Esophagus muscularis mucosa (tissue), 4 donors: ENCODE results near the gene C5orf22. TPM values are rescaled to one million over a fixed set of nuclear protein-coding genes. Genes with fewer than 3 reads are reported as not detected.
"Not testable (repeated sequence)": the region's sequence is repeated elsewhere in the genome, so short reads cannot be mapped to it uniquely, and the experiment has no call there.

Experiments used
- DNase-seq: peaks from one replicate; pipeline ENCODE4 v3.0.0-alpha.2; 2017; ENCODE audit errors: extremely low spot score
- H3K27ac ChIP-seq, 4 donors: fragments of 200-600 bp; sonication (generic); replicated peaks in 1 of 4; 1 replicate in 3 of 4; 2 replicates in 1 of 4; pipeline ENCODE4 v1.5.1; 2016 to 2019; ENCODE audit warnings: mild to moderate bottlenecking in 1 of 4
- H3K27me3 ChIP-seq, 4 donors: fragments of 200-600 bp; sonication (generic); one replicate each; pipeline versions ENCODE4 v1.5.1 to v1.6.0; 2016 to 2019
- H3K36me3 ChIP-seq, 4 donors: fragments of 200-600 bp; sonication (generic); one replicate each; pipeline ENCODE4 v1.5.1; 2016 to 2019
- H3K4me1 ChIP-seq, 4 donors: fragments of 200-600 bp; sonication (generic); one replicate each; pipeline ENCODE4 v1.5.1; 2016 to 2019
- H3K4me3 ChIP-seq, 4 donors: fragments of 200-600 bp; sonication (generic); 1 replicate in 2 of 4; 2 replicates in 2 of 4; pipeline ENCODE4 v1.5.1; 2016 to 2019; ENCODE audit warnings: mild to moderate bottlenecking in 4 of 4, moderate library complexity in 1 of 4
- H3K9me3 ChIP-seq, 4 donors: fragments of 200-600 bp; sonication (generic); 1 replicate in 3 of 4; 2 replicates in 1 of 4; pipeline ENCODE4 v1.5.1; 2016 to 2019
- CTCF ChIP-seq, 3 experiments: fragments of 200-600 bp in 2 of 3; fragments of 450-650 bp in 1 of 3; sonication (generic) in 2 of 3; IDR thresholded peaks; one replicate each; pipeline ENCODE4 v1.5.1; 2017 to 2019; ENCODE audit warnings: antibody characterized with exemption in 3 of 3, mild to moderate bottlenecking in 2 of 3, moderate library complexity in 1 of 3
- EP300 ChIP-seq: sonication (generic); formaldehyde crosslinking; IDR thresholded peaks from one replicate; pipeline ENCODE4 v1.6.1; 2017; ENCODE audit warnings: antibody characterized with exemption
- POLR2A ChIP-seq: fragments of 450-650 bp; IDR thresholded peaks from one replicate; pipeline ENCODE4 v1.6.1; 2017; ENCODE audit warnings: antibody characterized with exemption, moderate library complexity, mild to moderate bottlenecking, low read depth
- POLR2AphosphoS5 ChIP-seq, 2 donors: sonication (generic); formaldehyde crosslinking; IDR thresholded peaks; one replicate each; pipeline ENCODE4 v1.6.1; 2017; ENCODE audit warnings: antibody characterized with exemption in 2 of 2
- WGBS: methylation state at CpG from one replicate; pipeline ENCODE4 v1.1.5; 2018; 5-methylcytosine and 5-hydroxymethylcytosine counted together
- intact Hi-C: fragments of 100-400 bp; cut with DNase I; formaldehyde crosslinking; loops from one replicate; pipeline ENCODE4 v1.15.1; 2023
- total RNA-seq, 4 donors: library from RNA; depleted of rRNA; stranded (reverse); fragments of >200 nt; gene quantifications; one replicate each; pipeline versions ENCODE4 v1.1.0 to v1.2.1, GENCODE V29; 2016

C5orf22 gene
- total RNA-seq, 4 donors from 2014 or later, result 11.2 to 21.8 (median 17.0) TPM

GRCh38 chr5:31585895-31586270 is 53.8 kb downstream of the C5orf22 start:
- 82% methylated on average over 2 of the region's 2 CpGs for WGBS
- Histone ChIP-seq H3K27me3 (peaks cover 0 to 13% (median 0%) of the 10 kb centered on the region in 4 donors), H3K4me3 (no peak overlapping the region), H3K4me1 (no peaks in the 10 kb centered on the region), H3K36me3 (no peaks in the 10 kb centered on the region), H3K9me3 (no peaks in the 10 kb centered on the region), H3K27ac (no peak overlapping the region)
- TF ChIP-seq POLR2AphosphoS5 (IDR thresholded peaks at IDR 0.05) (no peak), EP300 (no peak)
- intact Hi-C loops, result no loop called here
- no peak for DNase-seq

- 93% methylated on average over 5 of the region's 5 CpGs for WGBS
- Histone ChIP-seq H3K4me1 (no peaks in the 10 kb centered on the region), H3K4me3 (no peak overlapping the region), H3K27me3 (peaks cover 0 to 9% (median 0%) of the 10 kb centered on the region in 4 donors), H3K9me3 (no peaks in the 10 kb centered on the region), H3K27ac (no peak overlapping the region), H3K36me3 (no peaks in the 10 kb centered on the region)
- no peak for TF ChIP-seq CTCF (IDR thresholded peaks at IDR 0.05)
- no peak for TF ChIP-seq EP300
- TF ChIP-seq POLR2A, result no peak
- no peak for TF ChIP-seq POLR2AphosphoS5 (IDR thresholded peaks at IDR 0.05)
- intact Hi-C loops, result no loop called here
- no peak for DNase-seq
These were observed 55.4 kb downstream of the C5orf22 start for GRCh38 chr5:31587546-31587945.

GRCh38 chr5:31593665-31594064 is 61.6 kb downstream of the C5orf22 start:
- H3K36me3 ChIP-seq, result no peaks in the 10 kb centered on the region
- TF ChIP-seq POLR2AphosphoS5 (IDR thresholded peaks at IDR 0.05), result no peak
- TF ChIP-seq CTCF (IDR thresholded peaks at IDR 0.05), result no peak
- TF ChIP-seq POLR2A, result no peak
- TF ChIP-seq EP300, result no peak
- 95% methylated on average over 3 of the region's 3 CpGs for WGBS
- no peak overlapping the region for H3K4me3 ChIP-seq
- intact Hi-C loops, result no loop called here
- no peaks in the 10 kb centered on the region for H3K27me3 ChIP-seq
- H3K9me3 ChIP-seq, result no peaks in the 10 kb centered on the region
- no peaks in the 10 kb centered on the region for H3K4me1 ChIP-seq
- no peak overlapping the region for H3K27ac ChIP-seq
- no peak for DNase-seq

- Histone ChIP-seq H3K27ac (no peak overlapping the region), H3K36me3 (no peaks in the 10 kb centered on the region), H3K4me1 (no peaks in the 10 kb centered on the region), H3K9me3 (no peaks in the 10 kb centered on the region), H3K4me3 (no peak overlapping the region), H3K27me3 (no peaks in the 10 kb centered on the region)
- WGBS, result 90% methylated on average over 1 of the region's 1 CpG
- TF ChIP-seq POLR2AphosphoS5 (IDR thresholded peaks at IDR 0.05), result no peak
- TF ChIP-seq EP300, result no peak
- intact Hi-C loops, result no loop called here
- DNase-seq, result no peak
These were observed 64.3 kb downstream of the C5orf22 start for GRCh38 chr5:31596354-31596753.

GRCh38 chr5:31598640-31599611 is 66.8 kb downstream of the C5orf22 start:
- Histone ChIP-seq H3K27ac (no peak overlapping the region), H3K4me3 (no peak overlapping the region), H3K4me1 (no peaks in the 10 kb centered on the region), H3K27me3 (no peaks in the 10 kb centered on the region), H3K36me3 (no peaks in the 10 kb centered on the region), H3K9me3 (no peaks in the 10 kb centered on the region)
- WGBS, result 76% methylated on average over 5 of the region's 5 CpGs
- intact Hi-C loops, result no loop called here
- DNase-seq, result no peak
- TF ChIP-seq POLR2A, result no peak
- TF ChIP-seq EP300, result no peak
- TF ChIP-seq POLR2AphosphoS5 (IDR thresholded peaks at IDR 0.05), result no peak
- no peak for TF ChIP-seq CTCF (IDR thresholded peaks at IDR 0.05)

- H3K9me3 ChIP-seq, H3K4me3 ChIP-seq, intact Hi-C loops, H3K27me3 ChIP-seq, H3K4me1 ChIP-seq, DNase-seq, H3K36me3 ChIP-seq, H3K27ac ChIP-seq: not testable (repeated sequence)
- WGBS, result 84% methylated on average over 4 of the region's 4 CpGs
These were observed 70.2 kb downstream of the C5orf22 start for GRCh38 chr5:31602305-31602704.
